ENCODE measurements around the gene IMMP2L. TPM values are rescaled to one million over a fixed set of nuclear protein-coding genes. Genes with fewer than 3 reads are reported as not detected.

Gene IMMP2L
- total RNA-seq, 1 experiment from 2014 or later, result 13.6 TPM

GRCh38 chr7:111239437-111239836, 322.9 kb downstream of the IMMP2L start:
- ATAC-seq (no peak), DNase-seq (ENCODE audit: low spot score) (no peak)
- no peaks in the 10 kb centered on the region for H3K36me3 Mint-ChIP-seq
- peaks cover 4% of the 10 kb centered on the region; the same call in 1 of the 2 replicates for H3K9me3 Mint-ChIP-seq
- H3K27ac Mint-ChIP-seq, result no peak overlapping the region
- POLR2A ChIA-PET, result no interaction called here
- H3K27me3 Mint-ChIP-seq (ENCODE audit: low read depth), result no peaks in the 10 kb centered on the region
- CTCF ChIA-PET, result no interaction called here
- no peak overlapping the region for H3K4me3 Mint-ChIP-seq
- H3K4me1 Mint-ChIP-seq, result peaks cover 25% of the 10 kb centered on the region
- TF ChIP-seq E2F1 (CRISPR knock-in tag; IDR thresholded peaks at IDR 0.05) (no peak), OVOL2 (CRISPR knock-in tag; IDR thresholded peaks at IDR 0.05; ENCODE audit: borderline replicate concordance) (no peak), ZNF121 (CRISPR knock-in tag; IDR thresholded peaks at IDR 0.05) (no peak), MXD4 (CRISPR knock-in tag; IDR thresholded peaks at IDR 0.05; ENCODE audit: borderline replicate concordance) (no peak), GABPB1 (CRISPR knock-in tag; IDR thresholded peaks at IDR 0.05) (no peak), TCF7 (CRISPR knock-in tag; IDR thresholded peaks at IDR 0.05; ENCODE audit: low read depth) (no peak)
- TF ChIP-seq, protein P1, sequence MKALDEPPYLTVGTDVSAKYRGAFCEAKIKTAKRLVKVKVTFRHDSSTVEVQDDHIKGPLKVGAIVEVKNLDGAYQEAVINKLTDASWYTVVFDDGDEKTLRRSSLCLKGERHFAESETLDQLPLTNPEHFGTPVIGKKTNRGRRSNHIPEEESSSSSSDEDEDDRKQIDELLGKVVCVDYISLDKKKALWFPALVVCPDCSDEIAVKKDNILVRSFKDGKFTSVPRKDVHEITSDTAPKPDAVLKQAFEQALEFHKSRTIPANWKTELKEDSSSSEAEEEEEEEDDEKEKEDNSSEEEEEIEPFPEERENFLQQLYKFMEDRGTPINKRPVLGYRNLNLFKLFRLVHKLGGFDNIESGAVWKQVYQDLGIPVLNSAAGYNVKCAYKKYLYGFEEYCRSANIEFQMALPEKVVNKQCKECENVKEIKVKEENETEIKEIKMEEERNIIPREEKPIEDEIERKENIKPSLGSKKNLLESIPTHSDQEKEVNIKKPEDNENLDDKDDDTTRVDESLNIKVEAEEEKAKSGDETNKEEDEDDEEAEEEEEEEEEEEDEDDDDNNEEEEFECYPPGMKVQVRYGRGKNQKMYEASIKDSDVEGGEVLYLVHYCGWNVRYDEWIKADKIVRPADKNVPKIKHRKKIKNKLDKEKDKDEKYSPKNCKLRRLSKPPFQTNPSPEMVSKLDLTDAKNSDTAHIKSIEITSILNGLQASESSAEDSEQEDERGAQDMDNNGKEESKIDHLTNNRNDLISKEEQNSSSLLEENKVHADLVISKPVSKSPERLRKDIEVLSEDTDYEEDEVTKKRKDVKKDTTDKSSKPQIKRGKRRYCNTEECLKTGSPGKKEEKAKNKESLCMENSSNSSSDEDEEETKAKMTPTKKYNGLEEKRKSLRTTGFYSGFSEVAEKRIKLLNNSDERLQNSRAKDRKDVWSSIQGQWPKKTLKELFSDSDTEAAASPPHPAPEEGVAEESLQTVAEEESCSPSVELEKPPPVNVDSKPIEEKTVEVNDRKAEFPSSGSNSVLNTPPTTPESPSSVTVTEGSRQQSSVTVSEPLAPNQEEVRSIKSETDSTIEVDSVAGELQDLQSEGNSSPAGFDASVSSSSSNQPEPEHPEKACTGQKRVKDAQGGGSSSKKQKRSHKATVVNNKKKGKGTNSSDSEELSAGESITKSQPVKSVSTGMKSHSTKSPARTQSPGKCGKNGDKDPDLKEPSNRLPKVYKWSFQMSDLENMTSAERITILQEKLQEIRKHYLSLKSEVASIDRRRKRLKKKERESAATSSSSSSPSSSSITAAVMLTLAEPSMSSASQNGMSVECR (CRISPR knock-in tag; IDR thresholded peaks at IDR 0.05; ENCODE audit: borderline replicate concordance), result no peak
- TF ChIP-seq, protein P2, sequence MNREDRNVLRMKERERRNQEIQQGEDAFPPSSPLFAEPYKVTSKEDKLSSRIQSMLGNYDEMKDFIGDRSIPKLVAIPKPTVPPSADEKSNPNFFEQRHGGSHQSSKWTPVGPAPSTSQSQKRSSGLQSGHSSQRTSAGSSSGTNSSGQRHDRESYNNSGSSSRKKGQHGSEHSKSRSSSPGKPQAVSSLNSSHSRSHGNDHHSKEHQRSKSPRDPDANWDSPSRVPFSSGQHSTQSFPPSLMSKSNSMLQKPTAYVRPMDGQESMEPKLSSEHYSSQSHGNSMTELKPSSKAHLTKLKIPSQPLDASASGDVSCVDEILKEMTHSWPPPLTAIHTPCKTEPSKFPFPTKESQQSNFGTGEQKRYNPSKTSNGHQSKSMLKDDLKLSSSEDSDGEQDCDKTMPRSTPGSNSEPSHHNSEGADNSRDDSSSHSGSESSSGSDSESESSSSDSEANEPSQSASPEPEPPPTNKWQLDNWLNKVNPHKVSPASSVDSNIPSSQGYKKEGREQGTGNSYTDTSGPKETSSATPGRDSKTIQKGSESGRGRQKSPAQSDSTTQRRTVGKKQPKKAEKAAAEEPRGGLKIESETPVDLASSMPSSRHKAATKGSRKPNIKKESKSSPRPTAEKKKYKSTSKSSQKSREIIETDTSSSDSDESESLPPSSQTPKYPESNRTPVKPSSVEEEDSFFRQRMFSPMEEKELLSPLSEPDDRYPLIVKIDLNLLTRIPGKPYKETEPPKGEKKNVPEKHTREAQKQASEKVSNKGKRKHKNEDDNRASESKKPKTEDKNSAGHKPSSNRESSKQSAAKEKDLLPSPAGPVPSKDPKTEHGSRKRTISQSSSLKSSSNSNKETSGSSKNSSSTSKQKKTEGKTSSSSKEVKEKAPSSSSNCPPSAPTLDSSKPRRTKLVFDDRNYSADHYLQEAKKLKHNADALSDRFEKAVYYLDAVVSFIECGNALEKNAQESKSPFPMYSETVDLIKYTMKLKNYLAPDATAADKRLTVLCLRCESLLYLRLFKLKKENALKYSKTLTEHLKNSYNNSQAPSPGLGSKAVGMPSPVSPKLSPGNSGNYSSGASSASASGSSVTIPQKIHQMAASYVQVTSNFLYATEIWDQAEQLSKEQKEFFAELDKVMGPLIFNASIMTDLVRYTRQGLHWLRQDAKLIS (CRISPR knock-in tag; IDR thresholded peaks at IDR 0.05; ENCODE audit: borderline replicate concordance), result no peak
- TF ChIP-seq, protein P3, sequence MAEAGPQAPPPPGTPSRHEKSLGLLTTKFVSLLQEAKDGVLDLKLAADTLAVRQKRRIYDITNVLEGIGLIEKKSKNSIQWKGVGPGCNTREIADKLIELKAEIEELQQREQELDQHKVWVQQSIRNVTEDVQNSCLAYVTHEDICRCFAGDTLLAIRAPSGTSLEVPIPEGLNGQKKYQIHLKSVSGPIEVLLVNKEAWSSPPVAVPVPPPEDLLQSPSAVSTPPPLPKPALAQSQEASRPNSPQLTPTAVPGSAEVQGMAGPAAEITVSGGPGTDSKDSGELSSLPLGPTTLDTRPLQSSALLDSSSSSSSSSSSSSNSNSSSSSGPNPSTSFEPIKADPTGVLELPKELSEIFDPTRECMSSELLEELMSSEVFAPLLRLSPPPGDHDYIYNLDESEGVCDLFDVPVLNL (CRISPR knock-in tag; IDR thresholded peaks at IDR 0.05; ENCODE audit: borderline replicate concordance, low read depth), result no peak

DNA sequence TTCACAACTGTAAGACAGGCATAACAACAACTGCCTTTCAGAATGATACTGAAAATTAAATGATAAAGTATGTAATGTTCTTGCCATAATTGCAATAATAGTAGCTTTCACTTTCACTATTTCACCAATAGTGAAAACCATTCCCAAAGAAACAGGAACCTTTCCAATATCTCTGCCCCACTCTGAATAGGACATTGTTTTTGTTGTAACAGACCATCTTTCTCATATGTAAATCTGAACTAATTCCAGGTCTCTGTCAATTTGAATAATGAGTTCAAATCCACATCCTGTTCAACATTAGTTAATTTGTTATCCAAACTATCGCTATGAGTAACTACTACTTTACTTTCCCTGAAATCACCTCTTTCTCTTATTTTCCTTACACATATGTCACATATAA, 323.4 kb downstream of the IMMP2L start:
- ChIA-PET CTCF (no interaction called here), POLR2A (no interaction called here)
- TF ChIP-seq FOXK1 (CRISPR knock-in tag; IDR thresholded peaks at IDR 0.05) (no peak), E2F5 (CRISPR knock-in tag; IDR thresholded peaks at IDR 0.05) (no peak), EMX1 (CRISPR knock-in tag; IDR thresholded peaks at IDR 0.05) (no peak), FOXP1 (CRISPR knock-in tag; IDR thresholded peaks at IDR 0.05; ENCODE audit: borderline replicate concordance) (no peak), MXD4 (CRISPR knock-in tag; IDR thresholded peaks at IDR 0.05; ENCODE audit: borderline replicate concordance) (no peak), GABPB1 (CRISPR knock-in tag; IDR thresholded peaks at IDR 0.05) (no peak), TEAD4 (CRISPR knock-in tag; IDR thresholded peaks at IDR 0.05) (no peak)
- TF ChIP-seq, protein P4, sequence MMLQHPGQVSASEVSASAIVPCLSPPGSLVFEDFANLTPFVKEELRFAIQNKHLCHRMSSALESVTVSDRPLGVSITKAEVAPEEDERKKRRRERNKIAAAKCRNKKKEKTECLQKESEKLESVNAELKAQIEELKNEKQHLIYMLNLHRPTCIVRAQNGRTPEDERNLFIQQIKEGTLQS (CRISPR knock-in tag; conservative IDR thresholded peaks at IDR 0.05), result no peak
- TF ChIP-seq, protein P5, sequence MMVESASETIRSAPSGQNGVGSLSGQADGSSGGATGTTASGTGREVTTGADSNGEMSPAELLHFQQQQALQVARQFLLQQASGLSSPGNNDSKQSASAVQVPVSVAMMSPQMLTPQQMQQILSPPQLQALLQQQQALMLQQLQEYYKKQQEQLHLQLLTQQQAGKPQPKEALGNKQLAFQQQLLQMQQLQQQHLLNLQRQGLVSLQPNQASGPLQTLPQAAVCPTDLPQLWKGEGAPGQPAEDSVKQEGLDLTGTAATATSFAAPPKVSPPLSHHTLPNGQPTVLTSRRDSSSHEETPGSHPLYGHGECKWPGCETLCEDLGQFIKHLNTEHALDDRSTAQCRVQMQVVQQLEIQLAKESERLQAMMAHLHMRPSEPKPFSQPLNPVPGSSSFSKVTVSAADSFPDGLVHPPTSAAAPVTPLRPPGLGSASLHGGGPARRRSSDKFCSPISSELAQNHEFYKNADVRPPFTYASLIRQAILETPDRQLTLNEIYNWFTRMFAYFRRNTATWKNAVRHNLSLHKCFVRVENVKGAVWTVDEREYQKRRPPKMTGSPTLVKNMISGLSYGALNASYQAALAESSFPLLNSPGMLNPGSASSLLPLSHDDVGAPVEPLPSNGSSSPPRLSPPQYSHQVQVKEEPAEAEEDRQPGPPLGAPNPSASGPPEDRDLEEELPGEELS (CRISPR knock-in tag; IDR thresholded peaks at IDR 0.05), result no peak
- TF ChIP-seq, protein P6, sequence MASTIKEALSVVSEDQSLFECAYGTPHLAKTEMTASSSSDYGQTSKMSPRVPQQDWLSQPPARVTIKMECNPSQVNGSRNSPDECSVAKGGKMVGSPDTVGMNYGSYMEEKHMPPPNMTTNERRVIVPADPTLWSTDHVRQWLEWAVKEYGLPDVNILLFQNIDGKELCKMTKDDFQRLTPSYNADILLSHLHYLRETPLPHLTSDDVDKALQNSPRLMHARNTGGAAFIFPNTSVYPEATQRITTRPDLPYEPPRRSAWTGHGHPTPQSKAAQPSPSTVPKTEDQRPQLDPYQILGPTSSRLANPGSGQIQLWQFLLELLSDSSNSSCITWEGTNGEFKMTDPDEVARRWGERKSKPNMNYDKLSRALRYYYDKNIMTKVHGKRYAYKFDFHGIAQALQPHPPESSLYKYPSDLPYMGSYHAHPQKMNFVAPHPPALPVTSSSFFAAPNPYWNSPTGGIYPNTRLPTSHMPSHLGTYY (CRISPR knock-in tag; IDR thresholded peaks at IDR 0.05), result no peak
- H3K9me3 Mint-ChIP-seq, result peaks cover 4% of the 10 kb centered on the region; the same call in 1 of the 2 replicates
- no peak overlapping the region for H3K4me3 Mint-ChIP-seq
- DNase-seq (ENCODE audit: low spot score) (no peak), ATAC-seq (no peak)
- H3K27ac Mint-ChIP-seq, result no peak overlapping the region
- H3K36me3 Mint-ChIP-seq, result no peaks in the 10 kb centered on the region
- H3K4me1 Mint-ChIP-seq, result peaks cover 25% of the 10 kb centered on the region
- H3K27me3 Mint-ChIP-seq (ENCODE audit: low read depth), result no peaks in the 10 kb centered on the region

Measured in WTC11 (cell line).